GM12892 (cell line): ENCODE data around the gene SDR9C7.

ENCODE experiments used
- DNase-seq: peaks from one replicate; pipeline ENCODE4 v3.0.0; 2011; ENCODE audit not compliant: insufficient read length
- FAIRE-seq: peaks from 2 replicates; lab custom pipeline; 2011; peaks lifted over from hg19 to GRCh38; lab: Jason Lieb, UNC
- POLR2A ChIP-seq: IDR thresholded peaks from 2 replicates; pipeline ENCODE4 v1.6.1; 2011; ENCODE audit warnings: low read depth, low read length, control low read depth
- POLR2AphosphoS5 ChIP-seq: IDR thresholded peaks from 2 replicates; pipeline ENCODE4 v1.6.1; 2011; ENCODE audit warnings: low read depth, low read length, control low read depth
- TAF1 ChIP-seq: IDR thresholded peaks from 2 replicates; pipeline ENCODE4 v1.6.1; 2011; ENCODE audit warnings: low read depth, mild to moderate bottlenecking, control low read depth, low read length, borderline replicate concordance

The SDR9C7 gene

DNA sequence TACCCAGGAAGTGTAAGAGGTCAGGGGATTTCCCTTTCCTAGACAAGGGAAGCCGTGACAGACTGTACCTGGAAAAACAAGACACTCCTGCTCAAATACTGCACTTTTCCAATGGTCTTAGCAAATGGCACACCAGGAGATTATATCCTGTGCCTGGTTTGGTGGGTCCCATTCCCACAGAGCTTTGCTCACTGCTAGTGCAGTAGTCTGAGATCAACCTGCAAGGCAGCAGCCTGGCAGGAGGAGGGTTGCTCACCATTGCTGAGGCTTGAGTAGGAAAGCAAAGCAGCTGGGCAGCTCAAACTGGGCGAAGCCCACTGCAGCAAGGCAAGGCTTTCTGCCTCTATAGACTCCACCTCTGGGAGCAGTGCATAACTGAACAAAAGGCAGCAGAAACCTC lies 24.2 kb upstream of the SDR9C7 start:
- FAIRE-seq (no peak), DNase-seq (no peak)
- TF ChIP-seq POLR2AphosphoS5 (no peak), POLR2A (no peak), TAF1 (no peak)

DNA sequence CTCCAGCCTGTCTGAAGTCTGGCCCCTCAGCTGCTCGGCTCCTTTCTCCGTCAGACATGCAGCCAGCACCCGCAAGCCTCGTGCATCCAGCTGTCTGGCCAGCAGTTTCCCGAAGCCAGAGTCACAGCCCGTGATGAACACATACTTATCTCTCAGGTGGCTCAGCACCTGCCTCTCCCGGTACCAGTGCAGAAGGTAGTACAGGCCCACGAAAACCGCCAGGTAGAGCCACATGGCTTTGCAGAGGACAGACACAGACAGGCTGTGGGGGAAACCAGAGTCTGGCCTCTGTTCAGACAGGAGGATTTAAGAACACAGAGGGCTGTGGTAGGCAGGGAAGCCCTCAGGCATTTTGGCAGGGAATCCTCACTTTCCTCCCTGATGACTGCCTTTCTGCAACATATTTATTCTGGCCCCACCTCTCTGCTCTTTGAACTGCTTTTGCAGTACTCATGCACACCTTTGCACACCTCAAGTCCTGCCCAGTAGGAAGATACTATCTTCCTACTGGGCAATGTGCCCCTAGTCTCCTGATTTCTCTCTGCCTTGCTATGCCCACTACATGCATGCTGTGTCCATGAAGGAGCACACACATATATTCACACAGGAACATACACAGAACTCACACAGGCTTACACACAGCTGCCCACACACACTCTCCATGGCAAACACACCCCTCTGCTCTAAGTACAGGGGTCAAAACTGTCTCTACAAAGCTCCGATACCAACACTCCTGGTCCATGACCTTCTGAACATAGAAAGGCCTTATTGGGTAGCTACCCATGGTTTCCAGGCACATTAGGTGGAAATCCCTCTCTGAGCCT lies 23.2 kb upstream of the SDR9C7 start, which contains the start of gene RDH16:
TSS of gene RDH16 (minus strand) at position 380 of the 824 bp plus-strand sequence. CDS start at position 234, 146 bp downstream.
- DNase-seq (no peak), FAIRE-seq (no peak)
- TF ChIP-seq TAF1 (no peak), POLR2A (no peak), POLR2AphosphoS5 (no peak)

GRCh38 chr12:56955631-56956256 lies 21.5 kb upstream of the SDR9C7 start:
- TF ChIP-seq POLR2A (no peak), TAF1 (no peak), POLR2AphosphoS5 (no peak)
- FAIRE-seq = no peak

DNA sequence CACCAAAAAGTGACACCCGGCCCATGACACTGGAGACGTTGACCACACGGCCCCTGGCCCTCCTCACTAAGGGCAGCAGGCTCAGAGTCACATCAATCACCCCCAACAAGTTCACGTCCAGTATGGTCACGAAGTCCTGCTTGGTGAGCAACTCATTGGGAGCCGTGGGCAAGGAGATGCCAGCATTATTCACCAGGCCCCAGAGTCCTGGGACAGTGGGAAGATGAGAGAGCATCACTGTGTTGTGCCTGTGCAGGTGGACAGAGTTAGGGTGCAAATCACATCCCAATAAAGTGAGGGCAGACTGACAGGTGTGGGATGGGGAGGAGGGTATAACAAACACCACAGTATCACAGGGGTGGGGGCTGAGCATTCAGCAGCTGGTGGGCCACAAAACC lies 20.7 kb upstream of the SDR9C7 start:
- FAIRE-seq (no peak), DNase-seq (no peak)
- TF ChIP-seq POLR2A = no peak
- TF ChIP-seq POLR2AphosphoS5 = no peak
- no peak for TF ChIP-seq TAF1

More at GRCh38 chr12:56955631-56956256, 21.5 kb upstream of the SDR9C7 start:
- DNase-seq = no peak

- FAIRE-seq (no peak), DNase-seq (no peak)
- TF ChIP-seq POLR2A (no peak), TAF1 (no peak), POLR2AphosphoS5 (no peak)
Measured at GRCh38 chr12:56954057-56954957, 20.1 kb upstream of the SDR9C7 start.

- TF ChIP-seq POLR2A (no peak), TAF1 (no peak), POLR2AphosphoS5 (no peak)
- DNase-seq (no peak), FAIRE-seq (no peak)
Measured at GRCh38 chr12:56953314-56953713, 19.1 kb upstream of the SDR9C7 start.

- TF ChIP-seq POLR2AphosphoS5 (no peak), TAF1 (no peak), POLR2A (no peak)
- no peak for DNase-seq
- no peak for FAIRE-seq
Measured at GRCh38 chr12:56951582-56952339, 17.6 kb upstream of the SDR9C7 start.

GRCh38 chr12:56948881-56949280 lies 14.7 kb upstream of the SDR9C7 start:
- FAIRE-seq (no peak), DNase-seq (no peak)
- TF ChIP-seq TAF1 (no peak), POLR2A (no peak)

DNA sequence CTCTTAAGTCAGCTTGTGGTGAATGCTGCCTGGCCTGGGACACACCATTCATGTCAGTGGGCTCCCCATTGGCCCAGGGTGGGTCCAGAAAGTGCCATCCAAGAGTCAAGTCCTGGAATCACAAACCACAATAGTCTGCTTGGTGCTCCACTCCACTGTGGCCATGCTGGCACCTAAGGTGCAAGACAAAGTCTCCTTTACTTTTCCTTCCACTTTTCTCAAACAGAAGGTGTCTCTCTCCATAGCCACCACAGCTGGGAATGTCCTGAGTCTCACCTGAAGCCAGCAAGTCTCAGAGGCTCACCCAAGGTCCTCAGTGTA lies 14.2 kb upstream of the SDR9C7 start:
- DNase-seq (no peak), FAIRE-seq (no peak)

GRCh38 chr12:56947633-56948456 lies 13.6 kb upstream of the SDR9C7 start:
- TF ChIP-seq POLR2A (no peak), POLR2AphosphoS5 (no peak), TAF1 (no peak)
- FAIRE-seq (no peak), DNase-seq (no peak)

More for the DNA sequence above, 14.2 kb upstream of the SDR9C7 start:
- TF ChIP-seq POLR2A (no peak), TAF1 (no peak), POLR2AphosphoS5 (no peak)
